ENCODE results near the gene STATH.

Gene STATH

DNA sequence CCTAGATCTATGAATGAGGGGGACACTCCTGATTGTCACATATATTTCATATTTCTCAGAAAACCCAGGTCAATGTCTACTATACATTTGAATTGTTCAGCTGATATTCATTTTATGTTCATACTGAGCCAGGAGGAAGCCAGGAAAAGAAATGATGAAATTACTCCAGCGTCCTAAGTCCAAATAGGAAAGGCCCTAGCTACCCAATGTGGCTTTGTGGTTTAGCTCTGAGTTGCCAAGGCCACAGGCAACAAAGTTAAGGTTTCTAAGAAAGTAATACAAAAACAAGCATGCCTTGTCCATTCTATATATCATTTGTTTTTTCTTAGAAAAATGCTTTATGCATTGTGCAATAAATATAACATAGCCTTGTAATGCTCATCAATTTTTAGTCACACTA lies 25.7 kb upstream of the STATH start:
- Histone ChIP-seq H3K18ac (ENCODE audit: low read length) (no peak overlapping the region), H3K4ac (ENCODE audit: low read length) (no peak overlapping the region), H3K9ac (ENCODE audit: low read depth, low read length, poor library complexity) (no peak overlapping the region), H4K91ac (ENCODE audit: low read depth, low read length, poor library complexity) (no peak overlapping the region), H3K4me1 (ENCODE audit: control insufficient read depth in 2 of 2, insufficient read depth in 1 of 2, low read depth in 1 of 2, low read length in 2 of 2) (no peaks in the 10 kb centered on the region), H2BK12ac (ENCODE audit: low read length) (no peak overlapping the region), H3K9me3 (replicated peaks in 1 of 2; ENCODE audit: control insufficient read depth in 2 of 2, insufficient read depth in 1 of 2, low read depth in 1 of 2, low read length in 2 of 2) (no peaks in the 10 kb centered on the region), H2AFZ (ENCODE audit: low read length) (no peak overlapping the region), H2BK5ac (ENCODE audit: low read length) (no peak overlapping the region), H3K27me3 (ENCODE audit: control insufficient read depth in 3 of 3, insufficient read depth in 3 of 3, low read depth in 1 of 3, low read length in 3 of 3) (no peaks in the 10 kb centered on the region), H3K27ac (replicated peaks; ENCODE audit: low read length) (no peak overlapping the region), H2BK15ac (ENCODE audit: low read length) (no peak overlapping the region), H3K14ac (ENCODE audit: low read length) (no peak overlapping the region), H2BK120ac (ENCODE audit: low read depth, low read length) (no peak overlapping the region), H3K36me3 (replicated peaks in 1 of 2; ENCODE audit: control insufficient read depth in 2 of 2, insufficient read depth in 2 of 2, low read length in 2 of 2) (no peaks in the 10 kb centered on the region), H3K4me3 (ENCODE audit: low read length in 2 of 2) (no peak overlapping the region), H2AK5ac (ENCODE audit: low read depth, low read length) (no peak overlapping the region), H4K8ac (ENCODE audit: low read depth, low read length) (no peak overlapping the region), H3K4me2 (ENCODE audit: insufficient read depth, low read length, poor library complexity, severe bottlenecking) (no peak overlapping the region), H3K79me1 (ENCODE audit: low read depth, low read length) (no peaks in the 10 kb centered on the region), H3K23ac (ENCODE audit: low read depth, low read length, poor library complexity) (no peak overlapping the region)
- WGBS, 2 donors (ENCODE audit: extremely low coverage in 2 of 2, insufficient read length in 2 of 2, insufficient replicate concordance in 1 of 2), result no CpG with 5 or more reads among the region's 1 CpG
- no peak for DNase-seq (ENCODE audit: low spot score)

DNA sequence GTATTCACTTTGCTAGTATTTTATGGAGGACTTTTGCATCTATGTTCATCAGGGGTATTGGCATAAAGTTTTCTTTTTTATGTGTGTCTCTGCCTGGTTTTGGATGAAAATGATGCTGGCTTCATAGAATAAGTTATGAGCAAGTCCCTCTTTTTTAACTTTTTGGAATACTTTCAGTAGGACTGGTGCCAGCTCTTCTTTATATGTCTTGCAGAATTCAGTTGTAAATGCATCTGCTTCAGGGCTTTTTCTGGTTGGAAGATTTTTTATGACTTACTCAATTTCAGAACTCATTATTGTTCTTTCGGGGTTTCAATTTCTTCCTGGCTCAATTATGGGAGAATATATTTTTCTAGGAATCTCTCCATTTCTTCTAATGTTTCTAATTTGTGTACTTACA lies 21.1 kb upstream of the STATH start:
- Histone ChIP-seq H3K4ac (ENCODE audit: low read length) (no peak overlapping the region), H3K23ac (ENCODE audit: low read depth, low read length, poor library complexity) (no peak overlapping the region), H3K4me1 (ENCODE audit: control insufficient read depth in 2 of 2, insufficient read depth in 1 of 2, low read depth in 1 of 2, low read length in 2 of 2) (peaks cover 0 to 2% of the 10 kb centered on the region in 2 donors)

GRCh38 chr4:69977582-69977981 lies 18.2 kb upstream of the STATH start:
- H2BK15ac ChIP-seq (ENCODE audit: low read length), result no peak overlapping the region
- H4K8ac ChIP-seq (ENCODE audit: low read depth, low read length), result no peak overlapping the region
- peaks cover 0 to 2% of the 10 kb centered on the region in 2 donors for H3K4me1 ChIP-seq (ENCODE audit: control insufficient read depth in 2 of 2, insufficient read depth in 1 of 2, low read depth in 1 of 2, low read length in 2 of 2)
- no peak overlapping the region for H3K23ac ChIP-seq (ENCODE audit: low read depth, low read length, poor library complexity)
- H3K18ac ChIP-seq (ENCODE audit: low read length), result no peak overlapping the region
- no peak overlapping the region for H3K14ac ChIP-seq (ENCODE audit: low read length)
- no peak overlapping the region for H3K9ac ChIP-seq (ENCODE audit: low read depth, low read length, poor library complexity)
- H3K4ac ChIP-seq (ENCODE audit: low read length), result no peak overlapping the region
- H3K79me1 ChIP-seq (ENCODE audit: low read depth, low read length), result no peaks in the 10 kb centered on the region
- H2AK5ac ChIP-seq (ENCODE audit: low read depth, low read length), result no peak overlapping the region
- no peak overlapping the region for H4K91ac ChIP-seq (ENCODE audit: low read depth, low read length, poor library complexity)
- no peak overlapping the region for H3K27ac ChIP-seq (replicated peaks; ENCODE audit: low read length)
- no peak overlapping the region for H2AFZ ChIP-seq (ENCODE audit: low read length)
- H2BK12ac ChIP-seq (ENCODE audit: low read length), result no peak overlapping the region
- no peak overlapping the region for H3K4me3 ChIP-seq (ENCODE audit: low read length in 2 of 2)
- no peak overlapping the region for H2BK120ac ChIP-seq (ENCODE audit: low read depth, low read length)
- H3K9me3 ChIP-seq (replicated peaks in 1 of 2; ENCODE audit: control insufficient read depth in 2 of 2, insufficient read depth in 1 of 2, low read depth in 1 of 2, low read length in 2 of 2), result no peaks in the 10 kb centered on the region
- no peaks in the 10 kb centered on the region for H3K36me3 ChIP-seq (replicated peaks in 1 of 2; ENCODE audit: control insufficient read depth in 2 of 2, insufficient read depth in 2 of 2, low read length in 2 of 2)
- no peak overlapping the region for H3K4me2 ChIP-seq (ENCODE audit: insufficient read depth, low read length, poor library complexity, severe bottlenecking)
- H3K27me3 ChIP-seq (ENCODE audit: control insufficient read depth in 3 of 3, insufficient read depth in 3 of 3, low read depth in 1 of 3, low read length in 3 of 3), result no peaks in the 10 kb centered on the region
- no peak overlapping the region for H2BK5ac ChIP-seq (ENCODE audit: low read length)
- no peak for DNase-seq (ENCODE audit: low spot score)

More for the DNA sequence above, 21.1 kb upstream of the STATH start:
- Histone ChIP-seq H3K9ac (ENCODE audit: low read depth, low read length, poor library complexity) (no peak overlapping the region), H3K36me3 (replicated peaks in 1 of 2; ENCODE audit: control insufficient read depth in 2 of 2, insufficient read depth in 2 of 2, low read length in 2 of 2) (no peaks in the 10 kb centered on the region), H3K27me3 (ENCODE audit: control insufficient read depth in 3 of 3, insufficient read depth in 3 of 3, low read depth in 1 of 3, low read length in 3 of 3) (no peaks in the 10 kb centered on the region), H3K4me3 (ENCODE audit: low read length in 2 of 2) (no peak overlapping the region), H3K79me1 (ENCODE audit: low read depth, low read length) (no peaks in the 10 kb centered on the region), H4K91ac (ENCODE audit: low read depth, low read length, poor library complexity) (no peak overlapping the region), H2BK5ac (ENCODE audit: low read length) (no peak overlapping the region), H2BK15ac (ENCODE audit: low read length) (no peak overlapping the region), H3K4me2 (ENCODE audit: insufficient read depth, low read length, poor library complexity, severe bottlenecking) (no peak overlapping the region), H2AFZ (ENCODE audit: low read length) (no peak overlapping the region), H3K27ac (replicated peaks; ENCODE audit: low read length) (no peak overlapping the region), H2BK120ac (ENCODE audit: low read depth, low read length) (no peak overlapping the region), H2BK12ac (ENCODE audit: low read length) (no peak overlapping the region), H4K8ac (ENCODE audit: low read depth, low read length) (no peak overlapping the region), H3K9me3 (replicated peaks in 1 of 2; ENCODE audit: control insufficient read depth in 2 of 2, insufficient read depth in 1 of 2, low read depth in 1 of 2, low read length in 2 of 2) (no peaks in the 10 kb centered on the region), H3K14ac (ENCODE audit: low read length) (no peak overlapping the region), H3K18ac (ENCODE audit: low read length) (no peak overlapping the region), H2AK5ac (ENCODE audit: low read depth, low read length) (no peak overlapping the region)
- DNase-seq (ENCODE audit: low spot score), result no peak
- no CpG with 5 or more reads among the region's 1 CpG for WGBS, 2 donors (ENCODE audit: extremely low coverage in 2 of 2, insufficient read length in 2 of 2, insufficient replicate concordance in 1 of 2)

GRCh38 chr4:69984030-69984443 lies 11.7 kb upstream of the STATH start:
- Histone ChIP-seq H3K4me3 (ENCODE audit: low read length in 2 of 2) (no peak overlapping the region), H2AFZ (ENCODE audit: low read length) (peak overlapping the region; percentile 39), H2BK15ac (ENCODE audit: low read length) (no peak overlapping the region), H3K79me1 (ENCODE audit: low read depth, low read length) (no peaks in the 10 kb centered on the region), H2BK120ac (ENCODE audit: low read depth, low read length) (no peak overlapping the region), H3K27ac (replicated peaks; ENCODE audit: low read length) (no peak overlapping the region), H3K27me3 (ENCODE audit: control insufficient read depth in 3 of 3, insufficient read depth in 3 of 3, low read depth in 1 of 3, low read length in 3 of 3) (no peaks in the 10 kb centered on the region), H3K14ac (ENCODE audit: low read length) (no peak overlapping the region), H4K8ac (ENCODE audit: low read depth, low read length) (no peak overlapping the region), H3K4ac (ENCODE audit: low read length) (no peak overlapping the region), H3K36me3 (replicated peaks in 1 of 2; ENCODE audit: control insufficient read depth in 2 of 2, insufficient read depth in 2 of 2, low read length in 2 of 2) (no peaks in the 10 kb centered on the region), H2AK5ac (ENCODE audit: low read depth, low read length) (no peak overlapping the region), H4K91ac (ENCODE audit: low read depth, low read length, poor library complexity) (peak overlapping the region; percentile 56), H3K9me3 (replicated peaks in 1 of 2; ENCODE audit: control insufficient read depth in 2 of 2, insufficient read depth in 1 of 2, low read depth in 1 of 2, low read length in 2 of 2) (no peaks in the 10 kb centered on the region), H3K9ac (ENCODE audit: low read depth, low read length, poor library complexity) (no peak overlapping the region), H3K4me1 (ENCODE audit: control insufficient read depth in 2 of 2, insufficient read depth in 1 of 2, low read depth in 1 of 2, low read length in 2 of 2) (peaks cover 0 to 2% of the 10 kb centered on the region in 2 donors), H2BK5ac (ENCODE audit: low read length) (no peak overlapping the region), H3K23ac (ENCODE audit: low read depth, low read length, poor library complexity) (no peak overlapping the region), H2BK12ac (ENCODE audit: low read length) (no peak overlapping the region), H3K4me2 (ENCODE audit: insufficient read depth, low read length, poor library complexity, severe bottlenecking) (no peak overlapping the region), H3K18ac (ENCODE audit: low read length) (peak overlapping the region; percentile 74)
- no peak for DNase-seq (ENCODE audit: low spot score)
- whole genome bisulfite sequencing, 2 donors (ENCODE audit: extremely low coverage in 2 of 2, insufficient read length in 2 of 2, insufficient replicate concordance in 1 of 2), result no CpG with 5 or more reads among the region's 2 CpGs
